Measurements from ENCODE around the gene TBC1D24.
"Not testable (repeated sequence)": the region's sequence is repeated elsewhere in the genome, so short reads cannot be mapped to it uniquely, and the experiment has no call there.

TBC1D24 gene

DNA sequence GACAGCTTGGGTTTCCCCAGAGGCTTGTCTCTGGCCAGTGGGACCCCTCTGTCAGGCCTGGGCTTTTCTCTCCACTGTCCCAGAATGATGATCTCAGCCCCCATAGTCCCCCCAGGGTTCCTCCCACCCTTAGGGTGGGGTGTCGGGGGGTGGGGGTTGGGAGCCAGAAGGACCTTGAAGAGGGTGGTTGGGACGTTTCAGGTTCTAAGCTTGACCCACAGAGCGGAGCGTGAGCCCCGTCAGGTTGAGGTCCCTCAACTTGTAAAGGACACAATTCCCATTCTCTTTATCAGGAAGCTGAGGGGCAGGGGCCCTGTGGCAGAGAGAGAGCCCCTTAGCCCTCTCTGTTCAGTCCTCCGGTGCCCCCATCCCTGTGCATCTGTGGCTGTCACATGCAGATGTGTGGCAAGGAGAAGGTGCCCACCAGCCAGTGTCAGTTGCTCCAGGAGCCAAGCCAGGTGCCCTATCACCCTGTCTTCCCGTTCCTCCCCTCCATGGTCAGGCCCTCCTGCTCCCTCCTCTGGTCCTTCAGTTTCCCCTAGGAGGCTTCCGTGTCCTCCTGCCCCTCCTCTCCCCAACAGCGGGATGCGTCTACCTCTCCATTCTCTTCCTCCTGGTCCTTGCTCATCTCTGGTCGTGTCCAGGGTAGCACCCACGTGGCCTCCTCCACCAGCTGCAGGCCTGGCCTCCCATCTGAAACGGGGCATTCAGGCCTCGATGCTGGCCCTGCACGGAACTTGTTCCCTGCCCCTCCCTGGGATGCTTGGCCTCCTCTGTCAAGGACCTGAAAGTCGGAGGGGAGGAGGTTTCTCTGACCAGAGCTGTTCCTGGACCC lies 5.3 kb upstream of the TBC1D24 start:
- no peak for DNase-seq

GRCh38 chr16:2470234-2470601 lies 4.7 kb upstream of the TBC1D24 start:
- no peak for DNase-seq

GRCh38 chr16:2470603-2471015 lies 4.3 kb upstream of the TBC1D24 start:
- DNase-seq = no peak

DNA sequence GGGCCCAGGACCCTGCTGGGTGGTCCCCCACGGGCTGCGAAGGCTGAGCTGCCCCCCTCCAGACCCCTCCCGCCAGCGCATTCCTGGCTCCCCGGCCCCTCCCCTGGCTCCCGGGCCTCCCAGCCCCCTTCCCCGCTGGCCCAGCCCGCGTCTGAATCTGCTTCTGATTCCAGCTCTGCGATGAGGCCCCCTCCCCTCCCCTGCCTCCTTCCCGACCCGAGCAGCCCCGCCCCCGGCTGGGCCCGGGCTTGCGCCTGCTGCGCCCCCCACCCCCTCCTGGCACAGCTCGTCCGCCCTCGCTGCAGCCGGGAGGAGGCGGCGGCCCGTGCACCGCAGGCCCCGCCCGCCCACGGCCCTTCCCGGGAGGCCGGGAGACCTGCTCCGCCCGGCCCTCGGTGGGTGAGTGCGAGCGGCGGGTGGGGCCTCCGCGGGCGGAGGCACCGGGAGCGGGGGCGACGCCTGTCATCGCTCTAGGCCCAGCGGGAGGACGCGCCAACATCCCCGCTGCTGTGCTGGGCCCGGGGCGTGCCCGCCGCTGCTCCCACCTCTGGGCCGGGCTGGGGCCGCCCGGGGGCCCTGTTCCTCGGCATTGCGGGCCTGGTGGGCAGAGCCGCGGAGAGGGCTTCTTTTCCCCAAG lies 3.8 kb upstream of the TBC1D24 start, which contains the start of gene NTN3:
Gene NTN3, plus strand, starts transcription at position 282 of the 637 bp plus-strand sequence. CDS start 405 bp downstream, outside the sequence.
- DNase-seq = peak; percentile 16

GRCh38 chr16:2471653-2472487 lies 3.1 kb upstream of the TBC1D24 start:
- DNase-seq = no peak

- no peak for DNase-seq
Measured at GRCh38 chr16:2472488-2472864, 2.5 kb upstream of the TBC1D24 start.

GRCh38 chr16:2472885-2473445 lies 2.0 kb upstream of the TBC1D24 start:
- no peak for DNase-seq

DNA sequence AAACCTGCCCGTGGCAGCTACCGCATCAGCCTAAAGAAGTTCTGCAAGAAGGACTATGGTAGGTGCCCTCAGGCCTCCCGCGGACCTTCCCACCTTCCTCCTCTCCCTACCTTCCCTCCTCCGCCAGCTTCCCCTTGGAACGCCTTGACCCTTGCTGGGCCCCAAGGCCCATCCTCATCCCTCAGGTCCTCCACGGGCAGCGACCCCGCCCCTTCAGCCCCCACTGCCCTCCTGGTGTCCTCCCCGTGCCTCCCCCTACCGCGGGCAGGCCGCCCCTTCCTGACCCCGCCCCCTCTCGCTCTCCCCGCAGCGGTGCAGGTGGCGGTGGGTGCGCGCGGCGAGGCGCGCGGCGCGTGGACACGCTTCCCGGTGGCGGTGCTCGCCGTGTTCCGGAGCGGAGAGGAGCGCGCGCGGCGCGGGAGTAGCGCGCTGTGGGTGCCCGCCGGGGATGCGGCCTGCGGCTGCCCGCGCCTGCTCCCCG lies 1.4 kb upstream of the TBC1D24 start:
- DNase-seq = peak; percentile 51

DNA sequence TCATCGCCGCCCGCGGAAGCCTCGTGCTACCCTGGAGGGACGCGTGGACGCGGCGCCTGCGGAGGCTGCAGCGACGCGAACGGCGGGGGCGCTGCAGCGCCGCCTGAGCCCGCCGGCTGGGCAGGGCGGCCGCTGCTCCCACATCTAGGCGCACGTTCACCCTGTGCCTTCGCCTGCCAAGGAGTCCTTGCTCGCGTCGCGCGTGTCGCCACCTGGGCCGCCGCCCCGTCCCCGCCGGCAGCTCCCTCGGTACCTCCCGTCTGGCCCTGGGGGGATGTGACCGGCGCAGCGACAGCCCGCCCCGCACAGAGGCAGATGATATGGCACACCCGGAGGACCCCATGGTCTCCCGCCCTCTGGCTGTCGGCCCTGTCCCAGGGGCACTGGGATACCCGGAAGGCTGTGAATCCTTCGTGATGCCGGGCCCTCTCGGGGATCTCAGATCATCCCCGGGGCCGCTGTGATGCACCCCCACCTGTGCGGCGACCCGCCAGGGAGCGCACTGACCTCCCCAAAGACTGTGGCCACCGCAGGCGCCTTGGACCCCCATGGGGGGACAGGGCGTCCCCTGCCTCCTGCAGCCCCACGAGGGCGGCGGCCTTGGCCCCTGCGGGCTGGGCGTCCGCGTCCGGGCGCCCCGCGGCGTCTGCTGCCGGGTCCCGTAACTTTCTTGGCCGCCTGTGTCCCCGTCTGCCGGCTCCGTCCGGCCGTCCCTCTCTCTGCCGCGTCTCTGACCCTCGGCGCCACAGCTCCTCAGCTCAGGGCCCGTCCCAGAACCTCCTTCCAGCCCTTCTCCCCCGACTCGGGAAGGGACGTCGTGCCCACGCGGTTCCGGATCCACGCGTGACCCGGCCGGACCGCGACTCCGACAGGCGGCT lies 689 bp upstream of the TBC1D24 start:
- peak; percentile 72 for DNase-seq

DNA sequence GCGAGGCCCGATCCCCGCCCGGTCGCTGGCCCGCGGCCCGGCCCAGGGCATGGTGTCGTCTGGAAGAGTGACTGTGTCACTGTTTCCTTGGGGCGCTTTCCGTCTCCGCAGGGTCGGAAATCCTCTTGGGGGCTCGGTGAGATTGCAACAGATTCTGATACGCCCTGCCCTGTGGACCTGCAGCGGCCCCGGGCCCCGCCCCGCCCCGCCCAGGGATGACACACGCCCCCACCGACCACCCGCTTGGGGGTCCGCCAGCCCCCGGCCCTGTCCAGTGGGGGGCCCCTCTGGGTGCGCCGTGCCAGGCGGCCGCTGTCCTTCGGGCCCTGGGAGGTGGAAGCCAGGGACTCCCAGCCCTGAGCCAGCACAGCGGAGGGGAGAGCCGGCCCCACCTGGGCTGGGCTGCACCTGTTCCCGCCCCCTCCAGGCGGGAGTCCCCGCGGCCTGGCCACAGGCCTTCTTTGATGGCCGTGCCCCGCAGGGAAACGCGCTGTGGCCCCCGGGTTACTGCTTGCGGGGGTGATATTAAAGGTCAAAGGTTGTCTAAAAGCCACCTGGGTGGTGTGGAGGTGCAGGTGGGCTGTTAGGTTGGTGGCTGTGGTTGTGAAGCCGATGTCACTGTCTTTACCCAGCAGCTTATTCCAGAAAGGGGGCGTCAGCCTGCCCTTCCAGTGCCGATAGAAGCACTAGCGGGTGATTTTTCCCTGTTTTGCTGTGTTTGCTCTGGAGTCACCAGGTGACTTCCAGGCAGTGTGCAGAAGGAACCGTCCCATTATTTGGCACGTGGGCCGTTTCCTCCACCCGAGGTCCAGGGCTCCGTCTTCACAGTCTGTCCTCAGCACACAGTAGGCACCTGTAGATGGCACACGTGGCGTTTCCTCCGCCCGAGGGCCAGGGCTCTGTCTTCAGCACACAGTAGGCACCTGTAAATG lies 752 bp downstream of the TBC1D24 start:
- peak; percentile 44 for DNase-seq

GRCh38 chr16:2476345-2476720 lies 1.4 kb downstream of the TBC1D24 start:
- DNase-seq = no peak

- DNase-seq = no peak
Measured at GRCh38 chr16:2476741-2477140, 1.8 kb downstream of the TBC1D24 start.

DNA sequence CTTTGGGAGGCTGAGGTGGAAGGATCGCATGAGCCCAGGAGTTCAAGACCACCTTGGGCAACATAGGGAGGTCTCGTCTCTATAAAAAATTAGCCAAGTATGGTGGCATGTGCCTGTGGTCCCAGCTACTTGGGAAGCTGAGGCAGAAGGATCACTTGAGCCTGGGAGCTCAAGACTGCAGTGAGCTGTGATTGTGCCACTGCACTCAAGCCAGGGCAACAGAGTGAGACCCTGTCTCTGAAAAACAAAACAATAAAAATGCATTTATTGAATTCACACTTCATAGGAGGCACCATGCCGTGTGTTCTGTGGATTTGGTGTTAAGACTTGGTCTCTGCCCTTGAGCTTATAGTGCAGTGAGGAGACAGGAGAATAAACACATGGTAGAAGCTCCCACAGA lies 2.4 kb downstream of the TBC1D24 start:
- DNase-seq = no peak

- DNase-seq = no peak
Measured at GRCh38 chr16:2478279-2478678, 3.4 kb downstream of the TBC1D24 start.

- DNase-seq = not testable (repeated sequence)
Measured at GRCh38 chr16:2479996-2480395, 5.1 kb downstream of the TBC1D24 start.

DNA sequence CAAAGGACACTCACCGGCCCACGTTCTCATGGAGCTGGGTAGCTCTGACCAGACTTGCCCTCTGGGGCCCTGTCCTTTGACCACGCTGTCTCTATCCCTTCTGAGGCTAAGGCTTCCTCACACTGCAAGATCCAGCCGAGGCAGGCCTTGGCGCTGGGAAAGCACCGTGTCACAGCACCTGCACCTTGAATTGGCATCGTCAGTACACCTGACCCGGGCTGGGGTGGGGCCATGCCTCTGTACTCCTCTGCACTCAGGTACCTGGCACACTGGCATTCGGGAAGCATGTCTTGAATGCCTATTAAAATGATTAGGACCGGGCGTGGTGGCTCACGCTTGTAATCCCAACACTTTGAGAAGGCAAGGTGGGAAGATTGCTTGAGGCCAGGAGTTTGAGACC lies 6.0 kb downstream of the TBC1D24 start:
- no peak for DNase-seq

DNA sequence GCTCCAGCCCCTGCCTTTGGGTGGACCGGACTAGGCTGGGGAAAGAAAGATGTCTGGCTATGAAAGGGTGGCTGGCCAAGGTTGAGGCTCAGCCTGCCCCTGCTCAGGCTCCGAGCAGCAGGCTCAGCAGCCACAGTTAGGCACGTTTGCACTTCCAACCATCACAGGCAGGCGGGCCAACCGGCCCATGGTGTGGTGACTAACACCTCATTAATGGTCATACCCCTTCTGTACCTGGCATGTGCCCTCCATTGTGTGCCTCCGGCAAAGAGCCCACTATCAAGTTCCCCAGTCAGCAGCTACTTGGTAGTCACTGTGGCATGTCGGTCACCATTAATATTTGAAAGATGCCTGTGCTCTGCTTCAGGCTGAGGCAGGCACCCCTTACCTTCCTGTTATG lies 6.7 kb downstream of the TBC1D24 start:
- DNase-seq = no peak

DNA sequence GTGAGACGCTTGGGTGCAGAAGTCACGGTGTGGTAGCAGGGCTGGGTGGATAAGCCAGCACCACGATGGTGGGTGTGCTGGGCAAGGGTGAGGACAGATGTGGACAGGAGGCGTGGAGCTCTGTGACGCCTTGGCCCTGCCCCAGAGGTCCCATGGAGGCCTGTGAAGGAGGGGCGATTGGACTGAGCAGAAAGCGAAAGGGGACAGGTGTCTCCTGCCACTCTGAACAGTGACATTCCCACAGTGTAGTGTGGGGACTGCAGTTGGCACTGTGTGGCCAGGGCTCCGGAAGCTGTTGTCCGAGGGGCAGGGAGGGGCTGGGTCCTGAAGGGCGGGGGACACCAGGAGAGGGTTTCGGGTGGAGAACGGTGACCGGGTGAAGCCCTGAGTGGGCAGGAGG lies 7.3 kb downstream of the TBC1D24 start:
- no peak for DNase-seq

DNA sequence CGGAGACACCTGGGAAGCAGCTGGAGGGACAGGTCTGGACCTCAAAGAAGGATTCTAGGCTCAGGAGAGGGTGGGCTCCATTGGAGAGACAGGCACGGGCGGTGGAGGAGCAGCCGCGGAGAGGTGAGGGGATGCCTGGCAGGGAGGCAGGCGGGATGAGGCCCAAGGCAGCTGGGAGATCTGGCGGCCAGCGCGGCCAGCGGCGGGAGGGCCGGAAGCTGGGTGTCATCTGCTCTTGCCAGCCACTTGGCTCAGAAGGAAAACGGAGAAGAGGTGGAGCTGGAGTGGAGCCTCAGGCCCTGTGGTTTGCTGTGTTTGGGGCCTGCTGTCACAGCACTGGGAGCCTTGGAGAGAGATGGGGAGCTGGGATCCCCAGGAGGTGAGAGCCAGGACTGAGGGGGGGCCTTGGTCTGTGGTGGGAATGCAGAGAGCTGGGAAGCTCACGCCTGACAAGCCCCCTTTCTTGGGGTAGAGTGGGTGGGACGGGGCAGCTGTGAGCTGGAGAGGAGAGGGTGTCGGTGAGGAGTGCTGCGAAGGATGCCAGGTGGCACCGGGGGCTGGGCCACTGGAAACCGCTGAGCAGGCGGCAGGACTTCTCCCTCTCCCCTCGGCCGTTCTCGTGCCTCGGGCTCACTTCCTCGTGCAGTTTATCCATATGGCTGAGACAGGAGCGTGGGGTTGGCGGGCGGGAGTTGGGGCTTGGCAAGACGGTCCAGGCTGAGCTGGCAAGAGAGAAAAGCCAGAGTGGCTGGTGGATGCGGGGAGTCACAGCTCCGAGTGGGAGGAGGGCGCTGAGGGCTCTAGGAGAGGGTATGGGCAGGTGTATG lies 8.0 kb downstream of the TBC1D24 start:
- DNase-seq = no peak
